ENCODE results near the gene AATF. TPM values are rescaled to one million over a fixed set of nuclear protein-coding genes. Genes with fewer than 3 reads are reported as not detected.

AATF gene
- total and polyA plus RNA-seq, 9 donors: 28.5 to 73.6 (median 42.5) TPM

DNA sequence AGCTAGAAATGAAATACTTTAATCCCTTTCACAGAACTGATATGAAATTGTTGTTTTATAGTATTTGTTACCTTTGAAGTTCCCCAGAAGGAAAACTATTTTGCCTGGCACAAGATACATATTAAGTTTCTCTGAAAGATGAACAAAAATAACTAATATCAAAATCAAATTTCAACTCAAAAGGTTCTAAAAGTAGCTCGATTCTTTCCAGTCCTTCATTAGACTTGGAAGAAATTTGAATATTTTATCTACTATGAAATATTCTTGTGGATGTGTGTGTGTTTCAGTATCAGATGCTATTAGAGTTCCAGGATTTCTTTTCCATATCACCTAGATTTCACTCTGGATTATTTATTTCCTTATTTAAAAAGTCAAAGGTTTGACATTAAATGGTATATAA is 3.6 kb upstream of the AATF start:
- WGBS, 3 donors: 32 to 42% (median 40%) methylated on average over 1 of the region's 1 CpG
- intact Hi-C loops (cut with DNase I): no loop called here
- TF ChIP-seq, protein P1, sequence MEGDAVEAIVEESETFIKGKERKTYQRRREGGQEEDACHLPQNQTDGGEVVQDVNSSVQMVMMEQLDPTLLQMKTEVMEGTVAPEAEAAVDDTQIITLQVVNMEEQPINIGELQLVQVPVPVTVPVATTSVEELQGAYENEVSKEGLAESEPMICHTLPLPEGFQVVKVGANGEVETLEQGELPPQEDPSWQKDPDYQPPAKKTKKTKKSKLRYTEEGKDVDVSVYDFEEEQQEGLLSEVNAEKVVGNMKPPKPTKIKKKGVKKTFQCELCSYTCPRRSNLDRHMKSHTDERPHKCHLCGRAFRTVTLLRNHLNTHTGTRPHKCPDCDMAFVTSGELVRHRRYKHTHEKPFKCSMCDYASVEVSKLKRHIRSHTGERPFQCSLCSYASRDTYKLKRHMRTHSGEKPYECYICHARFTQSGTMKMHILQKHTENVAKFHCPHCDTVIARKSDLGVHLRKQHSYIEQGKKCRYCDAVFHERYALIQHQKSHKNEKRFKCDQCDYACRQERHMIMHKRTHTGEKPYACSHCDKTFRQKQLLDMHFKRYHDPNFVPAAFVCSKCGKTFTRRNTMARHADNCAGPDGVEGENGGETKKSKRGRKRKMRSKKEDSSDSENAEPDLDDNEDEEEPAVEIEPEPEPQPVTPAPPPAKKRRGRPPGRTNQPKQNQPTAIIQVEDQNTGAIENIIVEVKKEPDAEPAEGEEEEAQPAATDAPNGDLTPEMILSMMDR (IDR thresholded peaks at IDR 0.05): no peak
- TF ChIP-seq POLR2A (IDR thresholded peaks at IDR 0.05): no peak
- no peak for TF ChIP-seq EP300 (IDR thresholded peaks at IDR 0.05)

DNA sequence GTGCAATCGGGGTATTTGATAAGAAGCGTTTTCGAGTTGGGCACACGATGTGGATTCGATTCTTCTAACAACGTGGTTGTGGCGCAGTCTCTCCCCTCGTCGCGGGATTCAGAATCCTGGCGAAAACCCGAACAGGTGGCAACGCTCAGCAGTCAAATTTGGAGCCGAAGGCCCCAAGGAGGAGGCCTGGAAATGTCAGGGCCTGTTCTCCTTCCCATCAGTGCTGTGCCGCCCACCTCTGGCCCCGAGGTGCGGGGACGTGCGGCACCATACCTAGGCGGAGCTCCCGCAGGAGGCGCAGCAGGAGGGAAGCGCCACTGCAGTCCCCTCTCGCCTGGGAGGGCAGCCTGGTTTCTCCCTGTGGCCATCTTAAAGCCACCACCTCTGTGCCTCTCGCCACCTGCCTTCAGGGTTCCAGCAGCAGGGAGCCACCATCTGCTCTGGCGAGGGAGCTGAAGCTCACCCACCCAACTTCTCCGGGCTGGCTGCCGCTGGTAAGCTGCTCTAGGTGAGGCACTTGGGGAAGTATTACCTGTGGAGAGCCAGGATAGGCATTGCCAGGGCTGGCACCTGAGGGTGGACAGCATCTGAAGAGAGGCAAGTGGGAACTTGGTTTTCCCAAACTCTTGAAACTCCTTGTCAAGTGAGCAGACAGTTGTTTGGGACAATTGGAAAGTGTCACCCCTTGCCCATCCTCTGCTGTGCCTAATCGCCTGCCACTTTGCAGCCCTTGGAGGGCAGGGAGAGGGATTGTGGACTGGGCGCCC is 2.6 kb upstream of the AATF start:
- TF ChIP-seq, protein P1 (IDR thresholded peaks at IDR 0.05): no peak
- TF ChIP-seq POLR2A (IDR thresholded peaks at IDR 0.05) (no peak), EP300 (IDR thresholded peaks at IDR 0.05) (no peak)
- Histone ChIP-seq H3K27me3 (peaks cover 3% of the 10 kb centered on the region), H3K4me1 (ENCODE audit: insufficient read depth) (peaks cover 4% of the 10 kb centered on the region), H3K27ac (no peak overlapping the region), H3K36me3 (no peaks in the 10 kb centered on the region), H3K4me3 (no peak overlapping the region), H3K9me3 (no peaks in the 10 kb centered on the region)
- 9 to 10% (median 9%) methylated on average over 30 of the region's 30 CpGs for WGBS, 3 donors
- DNase-seq: no peak
- intact Hi-C loops (cut with DNase I): no loop called here

More for the DNA sequence above, 3.6 kb upstream of the AATF start:
- no peaks in the 10 kb centered on the region for H3K9me3 ChIP-seq
- no peak overlapping the region for H3K27ac ChIP-seq
- H3K4me1 ChIP-seq (ENCODE audit: insufficient read depth): peaks cover 4% of the 10 kb centered on the region
- peaks cover 3% of the 10 kb centered on the region for H3K27me3 ChIP-seq
- no peak for DNase-seq
- no peak overlapping the region for H3K4me3 ChIP-seq
- H3K36me3 ChIP-seq: no peaks in the 10 kb centered on the region

DNA sequence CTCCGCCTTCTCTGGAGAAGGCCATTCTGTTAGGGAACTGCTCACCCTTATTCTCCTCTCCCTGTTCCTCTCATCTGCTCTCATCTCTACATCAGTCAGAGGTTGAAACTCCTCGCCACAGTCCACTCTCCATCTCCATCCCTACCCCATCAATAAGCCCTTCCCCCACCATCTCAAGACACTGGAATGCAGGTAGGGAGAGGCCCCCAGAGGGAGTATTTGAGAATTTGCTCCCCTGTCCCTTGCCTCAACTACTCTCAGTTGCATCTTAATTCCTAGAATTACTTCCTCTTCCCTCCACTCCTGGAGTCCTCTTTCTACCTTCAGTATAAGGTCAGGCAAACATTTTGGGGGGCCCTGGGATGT is 2.0 kb upstream of the AATF start:
- Histone ChIP-seq H3K9me3 (no peaks in the 10 kb centered on the region), H3K27me3 (peaks cover 3% of the 10 kb centered on the region), H3K36me3 (no peaks in the 10 kb centered on the region), H3K4me1 (ENCODE audit: insufficient read depth) (peaks cover 4% of the 10 kb centered on the region), H3K4me3 (no peak overlapping the region), H3K27ac (no peak overlapping the region)
- WGBS, 3 donors: 42 to 61% (median 55%) methylated on average over 2 of the region's 2 CpGs
- TF ChIP-seq, protein P1 (IDR thresholded peaks at IDR 0.05): no peak
- TF ChIP-seq EP300 (IDR thresholded peaks at IDR 0.05) (no peak), POLR2A (IDR thresholded peaks at IDR 0.05) (no peak)
- DNase-seq: no peak
- intact Hi-C loops (cut with DNase I): no loop called here

DNA sequence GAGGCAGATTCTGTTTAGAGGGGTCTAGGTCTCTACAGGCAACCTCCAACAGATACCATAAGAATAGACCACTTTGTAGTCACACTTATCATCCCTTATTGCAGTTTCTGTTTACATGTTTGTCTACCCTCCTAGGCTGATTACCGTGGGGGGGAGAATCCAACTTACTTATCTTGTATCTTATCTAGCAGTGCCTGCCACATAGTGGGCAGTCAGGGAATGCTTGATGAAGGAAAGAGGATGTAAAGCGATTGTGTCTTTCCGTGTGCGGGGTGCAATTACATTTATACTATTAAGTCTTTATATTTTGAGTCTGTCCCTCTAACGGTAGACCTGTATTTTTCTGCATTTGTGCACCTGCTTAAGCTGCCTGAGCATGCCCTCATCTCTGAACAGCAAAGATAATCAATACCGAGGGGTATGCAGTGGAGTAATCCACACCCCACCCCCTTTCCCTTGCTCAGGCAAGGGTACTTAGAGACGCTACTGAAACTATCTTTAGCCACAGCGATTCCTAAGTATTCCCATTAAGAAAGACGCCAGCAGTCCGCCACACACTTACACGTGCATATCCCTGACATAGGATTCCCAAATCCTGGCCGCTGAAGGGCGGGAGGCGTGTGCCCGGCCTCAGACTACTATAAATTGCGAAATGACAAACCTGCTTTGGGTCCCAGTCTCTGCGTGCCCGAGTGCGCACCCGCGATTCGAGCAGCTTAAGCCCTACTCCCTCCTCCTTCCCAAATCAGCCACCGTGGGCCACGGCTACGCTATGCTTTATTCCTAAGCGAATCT is 635 bp upstream of the AATF start:
- peak overlapping the region; percentile 93 for H3K4me3 ChIP-seq
- peak overlapping the region in 1 of 2 donors; percentile 85 for H3K27ac ChIP-seq
- DNase-seq: no peak
- intact Hi-C loops (cut with DNase I): no loop called here
- 1 to 2% (median 2%) methylated on average over 26 of the region's 26 CpGs for WGBS, 3 donors
- no peaks in the 10 kb centered on the region for H3K36me3 ChIP-seq
- TF ChIP-seq, protein P1 (IDR thresholded peaks at IDR 0.05): no peak
- TF ChIP-seq POLR2A (IDR thresholded peaks at IDR 0.05) (no peak), EP300 (IDR thresholded peaks at IDR 0.05) (no peak)
- H3K9me3 ChIP-seq: no peaks in the 10 kb centered on the region
- H3K27me3 ChIP-seq: no peaks in the 10 kb centered on the region
- H3K4me1 ChIP-seq (ENCODE audit: insufficient read depth): peaks cover 4% of the 10 kb centered on the region

Data from ovary (tissue), 9 donors.